Activated B cell treated with CpG ODN at 0.5 μM for 24 hours (primary cell): ENCODE measurements around the gene TENM4. TPM values are rescaled to one million over a fixed set of nuclear protein-coding genes. Genes with fewer than 3 reads are reported as not detected.

ENCODE experiments used
- ATAC-seq: fragments of 200-7000 bp; cut with Tn5 transposase; one replicate; pipeline ENCODE4 v1.10.0; 2021; ENCODE audit warnings: low read depth, mild to moderate bottlenecking, moderate library complexity
- CTCF ChIA-PET: fragments of 350-600 bp; sonication (Branson Sonifier 250); formaldehyde crosslinking; loops from one replicate; lab custom pipeline; 2021; ENCODE audit warnings: antibody characterized with exemption; lab: Charles Lee
- POLR2A ChIA-PET: fragments of 350-600 bp; sonication (Branson Sonifier 250); formaldehyde crosslinking; loops from one replicate; lab custom pipeline; 2021; ENCODE audit warnings: antibody characterized with exemption; lab: Charles Lee
- DNase-seq: peaks from one replicate; pipeline ENCODE4 v3.0.0; 2022
- H3K27ac Mint-ChIP-seq: one replicate; pipeline ENCODE4 v1.8.0; 2020; ENCODE audit warnings: mixed read lengths
- H3K27me3 Mint-ChIP-seq: one replicate; pipeline ENCODE4 v1.8.0; 2021; ENCODE audit warnings: mixed read lengths
- H3K36me3 Mint-ChIP-seq: one replicate; pipeline ENCODE4 v1.8.0; 2021; ENCODE audit warnings: low read depth, mixed read lengths
- H3K4me1 Mint-ChIP-seq: one replicate; pipeline ENCODE4 v1.8.0; 2021; ENCODE audit warnings: mixed read lengths
- H3K4me3 Mint-ChIP-seq: one replicate; pipeline ENCODE4 v1.8.0; 2020; ENCODE audit warnings: mild to moderate bottlenecking, mixed read lengths
- H3K9me3 Mint-ChIP-seq: one replicate; pipeline ENCODE4 v1.8.0; 2020; ENCODE audit warnings: mixed read lengths
- CTCF ChIP-seq: fragments of 200-600 bp; IDR thresholded peaks from one replicate; pipeline ENCODE4 v1.8.0; 2022; ENCODE audit warnings: antibody characterized with exemption, mild to moderate bottlenecking
- intact Hi-C: fragments of 100-400 bp; cut with micrococcal nuclease; formaldehyde crosslinking; loops from one replicate; pipeline ENCODE4 v1.15.1; 2024
- total RNA-seq: library from RNA; stranded (reverse); gene quantifications from 2 replicates; pipeline ENCODE4 v1.2.3, GENCODE V29; 2022

TENM4 gene
- total RNA-seq, 1 donor from 2014 or later, result 2.4 TPM

- intact Hi-C loops, result no loop called here
- no peak for DNase-seq
- Mint-ChIP-seq H3K27ac (no peak overlapping the region), H3K9me3 (peaks cover 2% of the 10 kb centered on the region), H3K4me3 (no peak overlapping the region), H3K27me3 (peaks cover 1% of the 10 kb centered on the region), H3K4me1 (no peaks in the 10 kb centered on the region), H3K36me3 (no peaks in the 10 kb centered on the region)
- TF ChIP-seq CTCF, result no peak
- ATAC-seq, result no peak
- CTCF ChIA-PET, result no interaction called here
- POLR2A ChIA-PET, result no interaction called here
Observed at GRCh38 chr11:79117488-79117887, 323.3 kb downstream of the TENM4 start.

GRCh38 chr11:79116600-79116999 lies 324.2 kb downstream of the TENM4 start:
- intact Hi-C loops, result no loop called here
- CTCF ChIA-PET, result no interaction called here
- TF ChIP-seq CTCF, result no peak
- H3K4me3 Mint-ChIP-seq, result no peak overlapping the region
- H3K9me3 Mint-ChIP-seq, result peaks cover 2% of the 10 kb centered on the region
- H3K4me1 Mint-ChIP-seq, result no peaks in the 10 kb centered on the region
- no peak for ATAC-seq
- H3K27me3 Mint-ChIP-seq, result peaks cover 1% of the 10 kb centered on the region
- no peaks in the 10 kb centered on the region for H3K36me3 Mint-ChIP-seq
- DNase-seq, result no peak
- no peak overlapping the region for H3K27ac Mint-ChIP-seq
- POLR2A ChIA-PET, result no interaction called here

GRCh38 chr11:79113054-79113690 lies 327.7 kb downstream of the TENM4 start:
- CTCF ChIA-PET, result no interaction called here
- DNase-seq (no peak), ATAC-seq (no peak)
- TF ChIP-seq CTCF, result no peak
- no peaks in the 10 kb centered on the region for H3K36me3 Mint-ChIP-seq
- H3K4me3 Mint-ChIP-seq, result no peak overlapping the region
- no peak overlapping the region for H3K27ac Mint-ChIP-seq
- POLR2A ChIA-PET, result no interaction called here
- H3K27me3 Mint-ChIP-seq, result no peaks in the 10 kb centered on the region
- H3K4me1 Mint-ChIP-seq, result no peaks in the 10 kb centered on the region
- H3K9me3 Mint-ChIP-seq, result peaks cover 2% of the 10 kb centered on the region
- intact Hi-C loops, result no loop called here

GRCh38 chr11:79110796-79111195 lies 330.0 kb downstream of the TENM4 start:
- POLR2A ChIA-PET, result no interaction called here
- peaks cover 2% of the 10 kb centered on the region for H3K9me3 Mint-ChIP-seq
- CTCF ChIA-PET, result interaction anchor here (1.5 kb wide), 1 partner anchor 11 kb away, joined by 4 read pairs; no protein-coding TSS in a partner anchor
- no peaks in the 10 kb centered on the region for H3K4me1 Mint-ChIP-seq
- DNase-seq, result no peak
- intact Hi-C loops, result no loop called here
- ATAC-seq, result no peak
- no peak overlapping the region for H3K4me3 Mint-ChIP-seq
- H3K36me3 Mint-ChIP-seq, result no peaks in the 10 kb centered on the region
- H3K27ac Mint-ChIP-seq, result no peak overlapping the region
- H3K27me3 Mint-ChIP-seq, result no peaks in the 10 kb centered on the region
- TF ChIP-seq CTCF, result no peak

- Mint-ChIP-seq H3K9me3 (peaks cover under 1% of the 10 kb centered on the region), H3K27ac (no peak overlapping the region), H3K36me3 (no peaks in the 10 kb centered on the region), H3K4me1 (no peaks in the 10 kb centered on the region), H3K27me3 (no peaks in the 10 kb centered on the region), H3K4me3 (no peak overlapping the region)
- POLR2A ChIA-PET, result no interaction called here
- ATAC-seq (no peak), DNase-seq (no peak)
- intact Hi-C loops, result no loop called here
- no peak for TF ChIP-seq CTCF
- CTCF ChIA-PET, result interaction anchor here (1.5 kb wide), 1 partner anchor 10 kb away, joined by 4 read pairs; no protein-coding TSS in a partner anchor
Observed at GRCh38 chr11:79110321-79110720, 330.5 kb downstream of the TENM4 start.
